Jurkat, Clone E6-1 (cell line): ENCODE measurements around the gene PEX11A. TPM values are rescaled to one million over a fixed set of nuclear protein-coding genes. Genes with fewer than 3 reads are reported as not detected.
A peak's percentile ranks its signal among the peaks of the same experiment; 100 is the strongest.
"Not testable (repeated sequence)": the region's sequence is repeated elsewhere in the genome, so short reads cannot be mapped to it uniquely, and the experiment has no call there.

Experiments used
- DNase-seq: peaks from one replicate; pipeline ENCODE4 v3.0.0-alpha.2; 2011; ENCODE audit warnings: low read depth, low spot score
- H3K4me3 ChIP-seq: 2 replicates; pipeline ENCODE4 v1.5.1; 2011; ENCODE audit warnings: mild to moderate bottlenecking, low read length, control low read depth, moderate library complexity
- polyA plus RNA-seq: library from polyadenylated mRNA; unstranded; fragments of >200 nt; gene quantifications from one replicate; pipeline ENCODE4 v1.2.1, GENCODE V29; 2012; ENCODE audit warnings: missing spikeins; ENCODE audit not compliant: insufficient read length, insufficient read depth

The PEX11A gene, protein sequence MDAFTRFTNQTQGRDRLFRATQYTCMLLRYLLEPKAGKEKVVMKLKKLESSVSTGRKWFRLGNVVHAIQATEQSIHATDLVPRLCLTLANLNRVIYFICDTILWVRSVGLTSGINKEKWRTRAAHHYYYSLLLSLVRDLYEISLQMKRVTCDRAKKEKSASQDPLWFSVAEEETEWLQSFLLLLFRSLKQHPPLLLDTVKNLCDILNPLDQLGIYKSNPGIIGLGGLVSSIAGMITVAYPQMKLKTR
- polyA plus RNA-seq, result 1.5 TPM

DNA sequence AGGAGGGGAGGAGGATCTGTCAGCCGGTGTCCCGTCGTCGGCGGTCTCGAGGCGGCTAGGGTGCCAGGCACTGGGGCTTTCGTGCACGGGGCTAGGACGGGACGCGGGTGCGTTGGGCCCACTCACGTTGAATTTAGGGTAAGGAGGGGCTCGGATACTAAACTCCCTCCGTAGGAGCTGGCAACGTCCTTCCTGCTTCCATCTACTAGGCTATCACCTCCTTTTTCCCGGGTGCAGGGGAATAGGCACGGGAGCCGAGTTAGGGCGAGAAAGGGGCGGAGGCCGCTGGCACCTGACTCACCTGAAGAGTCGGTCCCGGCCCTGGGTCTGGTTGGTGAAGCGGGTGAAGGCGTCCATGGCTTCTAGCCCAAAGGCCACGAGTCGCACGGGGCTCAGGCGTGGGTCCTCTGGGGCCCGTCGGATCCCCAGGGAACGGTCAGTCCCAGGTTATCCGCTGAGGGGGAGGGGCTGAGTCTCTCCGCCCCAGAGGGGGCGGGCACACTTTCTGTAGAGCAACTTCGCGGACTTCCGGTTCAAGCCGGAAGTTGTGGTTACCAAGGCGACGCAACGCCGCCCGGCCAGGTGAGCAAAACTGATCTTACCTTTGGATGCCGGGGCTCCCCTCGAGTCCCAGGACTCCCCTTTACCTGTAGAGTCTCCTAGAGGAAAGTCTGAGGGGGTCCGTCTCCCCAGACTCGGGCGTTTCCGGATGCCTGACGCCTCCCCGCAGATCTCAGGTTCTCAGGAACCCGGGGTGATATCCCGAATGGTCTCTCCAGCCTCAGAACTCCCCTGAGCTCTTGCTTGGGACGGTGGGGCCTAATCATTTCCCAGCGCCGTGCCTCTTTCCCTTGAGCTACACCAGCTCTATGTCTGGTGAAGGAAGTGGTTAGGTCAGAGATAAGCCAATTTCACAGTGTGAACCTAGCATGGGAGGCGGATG lies at the start of gene PEX11A, which contains the start of gene WDR93:
Gene PEX11A (minus strand): TSS at position 479 of the 943 bp plus-strand sequence. CDS start 122 bp downstream, at position 357.
Gene WDR93 (plus strand): TSS at position 536 of the 943 bp plus-strand sequence. CDS start 10,936 bp downstream, outside the sequence.
- peak within 1 kb of the TSS; percentile 66 for H3K4me3 ChIP-seq
- DNase-seq, result peak; percentile 45

DNA sequence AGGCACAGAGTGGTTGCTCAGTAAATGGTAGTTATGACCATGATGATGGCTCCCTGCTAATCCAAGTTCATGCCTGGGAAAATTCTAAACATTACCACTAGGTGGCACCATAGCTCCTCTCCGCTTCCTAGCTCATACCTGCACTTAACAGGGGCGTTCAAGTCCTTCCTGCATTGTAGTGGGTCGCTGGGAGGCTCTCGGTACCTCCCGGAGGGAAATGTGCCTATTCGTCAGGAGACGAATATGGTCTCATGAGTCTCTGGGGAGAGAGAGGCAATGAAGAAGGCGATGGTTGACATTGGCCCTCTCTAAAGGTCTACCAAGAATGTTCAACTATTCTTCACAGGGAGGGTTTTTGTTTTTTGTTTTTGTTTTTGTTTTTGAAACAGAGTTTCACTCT lies 49.6 kb upstream of the PEX11A start:
- H3K4me3 ChIP-seq, result no peak overlapping the region; the same call in 1 of the 2 replicates
- DNase-seq, result peak; percentile 78

DNA sequence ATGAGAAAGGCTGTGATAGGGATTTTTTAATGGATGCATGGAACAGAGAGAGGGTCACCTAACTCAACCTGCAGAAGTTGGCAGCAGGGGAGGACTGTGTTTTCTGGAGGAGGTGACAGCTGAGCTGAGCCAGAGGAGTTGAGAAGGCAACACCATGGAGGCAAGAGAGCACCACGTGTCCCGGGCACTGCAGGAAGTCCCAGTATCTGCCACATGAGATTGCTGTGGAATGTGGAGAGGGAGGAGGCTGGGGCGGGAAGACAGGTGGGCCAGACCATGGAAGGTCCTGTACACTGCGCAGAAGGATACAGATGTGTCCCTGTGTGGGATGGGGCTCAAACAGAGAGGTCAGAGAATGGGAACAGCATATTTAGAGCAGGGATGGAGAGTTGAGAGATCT lies 45.2 kb upstream of the PEX11A start:
- no peak overlapping the region for H3K4me3 ChIP-seq
- no peak for DNase-seq

DNA sequence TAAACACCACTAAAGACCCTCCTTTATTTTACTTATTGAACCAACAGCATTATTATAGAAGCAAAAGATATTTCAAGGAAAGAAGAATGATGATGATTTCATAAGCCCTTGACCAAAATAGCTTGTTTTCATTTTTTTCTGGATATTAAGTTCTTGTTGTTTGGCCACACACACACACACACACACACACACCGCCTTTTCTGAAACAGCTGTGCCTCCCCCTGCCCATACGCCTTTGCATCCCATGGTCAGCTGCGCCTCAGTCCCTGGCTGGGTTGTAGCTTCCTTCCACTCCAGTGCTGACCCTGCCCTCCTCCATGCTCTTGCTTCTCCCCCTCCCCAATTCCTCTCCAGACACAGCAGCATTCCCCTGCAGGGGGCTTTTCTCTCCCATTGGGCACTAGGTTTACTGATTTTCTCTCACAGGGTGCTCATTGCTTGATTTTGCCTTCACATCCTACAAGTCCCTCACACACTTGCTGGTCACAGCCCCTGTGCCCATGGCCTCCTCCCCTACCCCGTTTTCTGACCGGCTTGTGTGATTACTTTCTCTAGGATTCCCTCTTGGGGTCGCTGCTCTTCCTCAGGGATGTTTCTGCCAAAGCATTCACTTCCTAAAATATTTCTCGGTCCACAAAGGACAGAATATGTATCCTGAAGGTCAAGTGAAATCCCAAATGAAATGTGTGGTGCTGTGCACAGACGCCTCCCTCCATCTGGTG lies 42.1 kb upstream of the PEX11A start:
- no peak for DNase-seq
- H3K4me3 ChIP-seq, result no peak overlapping the region

DNA sequence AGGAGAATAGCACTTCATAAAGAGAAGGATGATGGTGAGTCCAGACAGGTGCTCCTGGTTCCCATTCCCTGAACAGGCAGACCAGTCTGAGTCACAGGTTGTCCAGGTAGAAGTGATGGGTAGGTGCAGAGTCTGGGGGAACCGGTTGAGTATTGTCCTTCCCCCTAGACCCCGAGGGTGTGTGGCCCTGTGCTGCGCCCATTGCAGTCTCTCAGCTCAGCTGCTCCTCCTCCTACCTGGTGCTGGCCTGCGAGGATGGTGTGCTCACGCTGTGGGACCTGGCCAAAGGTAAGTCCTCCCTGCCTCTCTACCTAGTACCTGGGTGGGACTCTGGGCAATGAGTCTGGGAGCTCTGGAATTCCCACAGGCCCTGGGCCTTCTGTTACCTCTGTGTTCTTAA lies 40.7 kb upstream of the PEX11A start:
- H3K4me3 ChIP-seq, result no peak overlapping the region
- DNase-seq, result no peak

DNA sequence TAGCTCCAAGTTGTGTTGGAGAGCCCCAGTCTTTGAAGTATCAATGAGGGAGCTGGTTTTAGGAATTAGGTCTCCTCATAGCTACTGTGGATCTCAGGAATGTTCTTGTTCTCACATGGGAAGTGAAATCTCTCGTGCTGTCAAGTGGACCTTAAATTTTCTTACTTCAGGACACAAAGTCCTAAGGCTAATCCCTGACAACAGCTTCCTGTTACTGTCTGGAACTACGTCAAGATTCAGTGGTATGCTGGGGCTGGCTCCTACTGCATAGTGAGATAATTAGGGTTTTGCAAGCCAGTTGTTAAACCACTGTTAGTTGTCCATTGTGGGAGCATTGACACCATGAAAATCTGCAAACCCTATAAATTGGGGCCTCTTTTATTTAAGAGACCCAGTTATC lies 37.7 kb upstream of the PEX11A start:
- no peak overlapping the region for H3K4me3 ChIP-seq
- DNase-seq, result no peak

DNA sequence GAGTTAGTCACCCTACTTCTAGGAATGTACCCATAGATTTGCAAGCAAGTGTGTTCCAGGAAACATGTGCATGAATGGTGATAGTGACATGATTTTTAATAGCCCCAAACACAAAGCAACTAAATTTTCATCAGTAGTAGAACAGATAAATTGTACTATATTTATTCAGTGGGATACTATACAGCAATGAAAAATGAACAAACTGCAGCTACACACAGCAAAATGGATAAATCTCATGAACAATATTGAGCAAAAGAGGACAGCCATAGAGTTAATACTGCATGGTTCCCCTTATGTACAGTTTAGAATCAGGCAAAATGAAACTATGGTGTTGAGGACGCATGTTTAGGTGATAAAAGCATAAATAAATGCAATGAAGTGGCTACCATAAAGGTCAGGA lies 34.5 kb upstream of the PEX11A start:
- H3K4me3 ChIP-seq, result no peak overlapping the region
- no peak for DNase-seq

DNA sequence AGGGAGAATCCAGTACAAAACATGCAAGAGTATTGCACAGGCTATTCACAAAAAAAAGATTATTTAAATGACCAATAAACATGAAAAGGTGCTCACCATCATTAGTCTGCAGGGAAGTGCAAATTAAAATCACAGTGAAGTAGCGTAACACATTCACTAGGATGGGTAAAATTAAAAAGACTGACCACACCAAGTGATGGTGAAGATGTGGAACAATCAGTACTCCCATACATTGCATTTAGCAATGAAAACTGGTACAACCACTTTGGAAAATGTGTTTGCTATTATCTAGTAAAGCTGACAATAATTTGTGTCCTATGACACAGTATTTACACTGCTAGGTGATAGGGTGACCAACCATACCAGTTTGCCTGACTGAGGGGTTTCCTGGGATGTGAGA lies 34.1 kb upstream of the PEX11A start:
- no peak for DNase-seq
- H3K4me3 ChIP-seq, result no peak overlapping the region

DNA sequence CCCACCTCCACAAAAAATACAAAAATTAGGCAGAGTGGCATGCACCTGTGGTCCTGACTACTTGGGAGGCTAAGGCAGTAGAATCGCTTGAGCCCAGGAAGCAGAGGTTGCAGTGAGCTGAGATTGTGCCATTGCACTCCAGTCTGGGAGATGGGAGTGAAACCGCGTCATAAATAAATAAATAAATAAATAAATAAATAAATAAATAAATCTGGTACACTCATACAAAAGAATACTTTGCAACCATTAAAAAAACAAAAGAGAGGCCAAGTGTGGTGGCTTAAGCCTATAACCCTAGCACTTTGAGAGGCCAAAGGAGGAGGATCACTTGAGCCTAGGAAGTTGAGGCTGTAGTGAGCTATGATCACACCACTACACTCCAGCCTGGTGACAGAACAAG lies 32.5 kb upstream of the PEX11A start:
- H3K4me3 ChIP-seq, result no peak overlapping the region
- DNase-seq, result no peak

DNA sequence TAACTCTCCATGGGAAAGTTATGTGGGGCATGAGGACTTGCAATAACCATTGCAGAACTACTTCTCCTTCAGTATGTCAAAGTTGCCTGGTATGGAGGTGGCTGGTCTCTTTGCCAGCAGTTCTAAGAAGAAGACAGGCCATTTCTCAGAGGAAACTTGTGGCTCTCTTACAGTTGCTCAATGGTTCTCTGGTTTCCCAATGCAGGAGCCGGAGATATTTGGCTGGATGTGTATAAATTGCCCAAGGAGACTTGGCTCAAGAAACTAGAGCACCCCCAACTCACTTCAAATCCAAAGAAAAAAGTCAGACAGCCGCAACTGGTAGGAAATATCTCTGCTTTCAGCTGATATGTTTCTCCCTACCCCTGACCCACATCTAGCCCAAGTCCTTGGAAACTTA lies 24.2 kb upstream of the PEX11A start:
- DNase-seq, result no peak
- no peak overlapping the region for H3K4me3 ChIP-seq

DNA sequence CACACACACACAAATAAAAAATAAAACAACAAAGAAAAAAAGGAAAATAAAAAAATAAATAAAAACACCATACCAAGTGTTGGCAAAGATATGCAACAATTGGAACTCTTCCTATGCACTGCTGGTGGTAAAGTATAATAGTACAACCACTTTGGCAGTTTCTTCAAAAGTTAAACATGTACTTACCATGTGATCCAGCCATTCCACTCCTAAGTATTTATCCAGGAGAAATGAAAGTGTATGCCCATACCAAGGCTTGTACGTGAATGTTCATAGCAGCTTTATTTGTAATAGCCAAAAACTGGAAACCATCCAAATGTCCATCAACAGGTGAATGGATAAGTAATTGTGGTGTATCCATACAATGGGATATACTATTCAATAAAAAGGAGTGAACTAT lies 17.0 kb upstream of the PEX11A start:
- no peak for DNase-seq
- H3K4me3 ChIP-seq, result no peak overlapping the region

DNA sequence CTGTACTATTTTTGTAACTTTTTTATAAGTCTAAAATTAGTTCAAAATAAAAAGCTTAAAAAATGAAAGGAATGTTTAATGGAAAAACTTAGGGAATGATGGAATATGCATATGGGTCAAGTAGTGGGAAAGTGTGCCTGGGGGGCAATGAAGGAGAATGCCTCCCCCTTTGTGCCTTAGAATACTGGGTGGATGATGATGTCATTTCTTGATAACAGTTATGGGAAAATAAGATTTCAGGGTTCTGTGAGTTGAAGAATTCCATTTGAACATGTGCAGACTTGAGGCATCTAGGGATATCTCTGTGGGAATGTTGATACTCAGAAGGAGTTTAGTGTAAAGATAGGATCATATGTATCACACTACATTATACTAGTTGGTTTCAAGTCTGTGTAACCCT lies 13.9 kb upstream of the PEX11A start:
- H3K4me3 ChIP-seq, result no peak overlapping the region

DNA sequence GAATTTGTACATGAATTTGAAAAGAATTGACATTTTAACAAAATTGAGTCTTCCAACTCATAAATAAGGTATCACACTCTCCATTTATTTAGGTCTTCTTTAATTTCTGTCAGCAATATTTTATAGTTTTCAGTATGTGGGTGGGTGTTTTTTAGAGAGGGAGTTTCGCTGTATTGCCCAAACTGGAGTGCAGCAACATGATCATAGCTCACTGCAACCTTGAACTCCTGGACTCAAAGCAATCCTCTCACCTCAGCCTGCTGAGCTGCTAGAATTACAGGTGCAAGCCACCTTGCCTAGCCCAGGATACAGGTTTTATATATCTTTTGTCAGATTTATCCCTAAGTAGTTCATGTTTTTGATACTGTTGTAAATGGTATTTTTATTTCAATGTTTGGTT lies 4.6 kb upstream of the PEX11A start:
- no peak overlapping the region for H3K4me3 ChIP-seq
- DNase-seq, result no peak

More for the DNA sequence above, 13.9 kb upstream of the PEX11A start:
- DNase-seq, result no peak

DNA sequence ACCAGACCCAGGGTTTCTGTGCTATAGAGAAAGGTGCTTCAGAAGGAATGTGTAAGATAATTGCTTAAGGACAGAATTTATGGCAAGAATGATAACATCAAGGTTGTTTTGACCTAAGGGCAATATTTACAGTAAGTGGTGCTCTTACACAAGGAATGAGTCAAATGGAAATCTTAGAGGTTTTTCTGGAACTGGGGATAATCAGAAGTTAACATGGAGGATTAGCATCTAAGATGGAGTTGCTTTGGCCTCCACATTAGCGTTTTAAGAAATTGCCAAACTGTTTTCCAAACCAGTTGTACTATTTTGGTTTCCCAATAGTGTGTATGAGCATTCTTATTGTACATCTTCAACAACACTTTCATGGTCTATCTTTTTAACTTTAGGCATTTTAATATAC lies 3.1 kb upstream of the PEX11A start:
- H3K4me3 ChIP-seq, result no peak overlapping the region
- DNase-seq, result no peak

DNA sequence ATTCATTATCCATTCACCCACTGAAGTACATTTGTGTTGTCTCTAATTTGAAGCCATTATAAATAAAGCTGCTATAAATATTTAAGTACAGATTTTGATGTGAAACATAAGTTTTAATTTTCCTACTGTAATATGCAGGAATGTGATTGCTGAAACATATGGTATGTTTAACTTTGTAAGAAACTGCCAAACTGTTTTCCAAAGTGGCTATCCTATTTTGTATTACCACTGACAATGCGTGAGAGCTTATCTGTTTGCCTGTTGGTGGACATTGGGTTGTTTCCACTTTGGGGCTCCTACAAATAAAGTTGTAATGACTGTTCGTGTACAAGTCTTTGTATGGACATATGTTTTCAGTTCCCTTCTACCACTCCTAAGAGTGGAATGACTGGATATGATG lies 2.5 kb upstream of the PEX11A start:
- H3K4me3 ChIP-seq, result no peak overlapping the region
- no peak for DNase-seq

DNA sequence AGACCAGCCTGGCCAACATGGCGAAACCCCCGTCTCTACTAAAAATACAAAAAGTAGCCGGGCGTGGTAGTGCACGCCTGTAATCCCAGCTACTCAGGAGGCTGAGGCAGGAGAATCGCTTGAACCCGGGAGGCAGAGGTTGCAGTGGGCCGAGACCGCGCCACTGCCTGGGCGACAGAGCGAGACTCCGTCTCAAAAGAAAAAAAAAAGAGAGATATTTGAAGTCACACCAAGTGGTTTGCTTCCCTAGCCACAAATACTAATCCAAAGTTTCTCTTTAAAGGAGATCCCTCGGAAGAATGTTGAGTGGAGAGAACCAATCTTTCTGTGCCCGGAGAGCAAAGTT lies 651 bp downstream of the PEX11A start:
- DNase-seq, result not testable (repeated sequence)
- H3K4me3 ChIP-seq, result peak overlapping the region; percentile 66

DNA sequence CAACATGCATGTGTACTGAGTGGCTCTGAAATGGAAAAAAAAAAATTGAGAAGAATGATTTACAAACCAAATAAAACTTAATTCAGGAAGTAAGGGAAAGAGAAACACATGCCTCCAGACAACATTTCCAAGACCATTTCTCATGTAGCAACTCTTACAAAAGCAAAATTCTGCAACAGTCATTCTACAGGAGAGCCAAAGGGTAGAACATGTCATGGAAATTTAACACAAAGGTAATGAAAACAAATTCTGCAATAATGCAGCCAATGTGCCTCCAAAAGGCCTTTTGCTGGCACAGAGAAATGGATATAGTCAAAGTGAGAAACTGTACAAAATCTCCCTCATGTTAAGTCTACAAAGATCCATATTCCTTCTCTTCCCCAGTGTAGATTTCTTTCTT lies 4.0 kb downstream of the PEX11A start:
- H3K4me3 ChIP-seq, result no peak overlapping the region

DNA sequence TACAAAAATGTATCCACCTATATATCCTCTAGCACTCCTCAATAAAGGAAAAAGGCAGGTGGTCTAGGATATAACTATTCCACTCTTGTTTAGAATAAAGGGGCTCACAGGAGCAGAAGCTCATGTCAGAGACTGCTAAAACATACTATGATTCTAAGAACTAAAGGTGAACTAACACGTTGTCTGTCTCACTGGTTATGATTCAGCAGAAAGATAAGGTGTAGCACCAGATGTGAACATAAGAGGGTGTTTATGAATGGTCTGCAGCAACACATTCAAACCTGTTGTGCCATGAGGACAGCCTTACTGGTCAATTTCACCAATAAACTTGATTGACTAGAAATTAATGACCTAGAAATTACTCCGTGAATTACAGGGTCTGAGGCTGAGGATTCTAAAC lies 4.6 kb downstream of the PEX11A start:
- no peak overlapping the region for H3K4me3 ChIP-seq
- DNase-seq, result no peak

More for the DNA sequence above, 4.0 kb downstream of the PEX11A start:
- DNase-seq, result no peak

DNA sequence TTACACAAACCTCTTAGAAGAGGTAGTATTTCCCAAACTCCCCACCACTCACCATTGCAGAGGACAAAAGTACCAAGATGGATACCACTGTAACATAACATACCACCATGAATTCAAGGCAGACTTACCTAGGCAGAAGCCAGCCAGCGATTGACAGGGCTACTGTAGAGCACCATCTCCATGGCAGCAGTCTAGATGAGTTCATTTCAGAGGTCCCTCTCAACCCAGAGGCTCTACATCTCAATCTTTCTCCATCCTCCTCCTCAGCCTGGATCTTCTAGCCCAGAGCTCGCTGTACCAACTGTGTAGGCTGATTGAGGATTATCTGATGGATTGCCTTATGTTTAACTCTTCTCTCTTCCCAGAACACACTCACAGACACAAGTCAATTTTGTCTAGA lies 9.4 kb downstream of the PEX11A start:
- H3K4me3 ChIP-seq, result no peak overlapping the region
- no peak for DNase-seq
